GM21717 (cell line): ENCODE results near the gene PLAAT3.
"Not testable (repeated sequence)": the region's sequence is repeated elsewhere in the genome, so short reads cannot be mapped to it uniquely, and the experiment has no call there.

Experiments used
- ATAC-seq: cut with Tn5 transposase; IDR thresholded peaks from one replicate; pipeline ENCODE4 v1.9.1; 2021; ENCODE audit warnings: mild to moderate bottlenecking, moderate library complexity; ENCODE audit not compliant: unreplicated experiment

PLAAT3 gene

DNA sequence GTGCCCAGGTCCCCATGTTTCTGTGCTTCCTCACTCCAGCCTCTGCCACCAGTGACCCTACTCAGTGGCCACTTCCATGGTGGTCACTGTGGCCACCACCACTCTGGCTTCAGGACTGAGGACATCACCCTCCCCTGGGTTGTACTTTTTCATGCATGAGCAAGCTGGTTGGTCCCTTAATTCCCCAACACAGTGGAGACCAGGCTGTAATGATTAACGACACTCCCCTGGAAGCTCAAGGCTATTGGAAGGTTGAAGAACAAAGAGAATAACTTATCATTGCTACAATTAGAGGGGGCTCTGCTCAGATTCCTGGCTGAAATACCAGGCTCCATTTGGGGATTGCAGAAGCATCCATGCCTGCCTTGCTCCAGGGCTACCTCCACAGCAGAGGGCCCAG, 67.2 kb downstream of the PLAAT3 start:
- ATAC-seq: no peak

DNA sequence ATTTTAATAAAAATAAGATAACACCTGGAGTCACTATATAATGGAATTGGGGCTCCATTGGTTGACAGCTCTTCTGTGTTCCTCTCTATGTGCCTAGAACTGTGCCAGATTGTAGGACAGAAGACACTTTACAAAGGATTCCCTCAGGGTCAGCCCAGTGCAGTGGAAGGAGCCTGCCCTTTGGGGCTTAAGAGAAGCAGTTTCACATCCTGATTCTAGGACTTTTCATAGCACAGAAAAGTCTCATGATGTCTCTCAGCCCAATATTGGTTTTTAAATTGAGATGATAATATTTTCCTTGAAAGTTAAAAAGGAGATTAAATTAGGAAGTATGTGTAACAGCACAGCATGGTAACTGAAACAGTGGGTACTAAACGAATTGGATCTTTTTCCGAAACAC, 70.5 kb downstream of the PLAAT3 start:
- ATAC-seq: no peak

DNA sequence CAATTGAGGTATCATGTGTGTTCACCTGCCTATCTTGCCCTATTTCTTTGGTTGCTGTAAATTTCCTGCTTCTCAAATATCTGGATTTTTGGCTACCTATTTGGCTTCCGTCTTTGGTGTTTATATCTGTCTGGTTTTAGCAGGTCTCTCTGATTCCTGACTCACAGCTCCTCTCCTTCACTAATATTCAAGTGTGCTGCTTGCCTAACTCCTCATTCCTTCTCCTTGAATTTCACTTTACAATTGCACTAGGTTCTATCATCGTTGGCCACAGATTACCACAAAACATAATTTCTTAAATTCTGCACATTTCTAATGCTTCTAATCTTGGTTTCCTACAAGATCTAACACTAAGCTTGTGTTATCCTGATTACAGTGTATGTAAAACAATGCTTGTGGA, 71.7 kb downstream of the PLAAT3 start:
- ATAC-seq: not testable (repeated sequence)

DNA sequence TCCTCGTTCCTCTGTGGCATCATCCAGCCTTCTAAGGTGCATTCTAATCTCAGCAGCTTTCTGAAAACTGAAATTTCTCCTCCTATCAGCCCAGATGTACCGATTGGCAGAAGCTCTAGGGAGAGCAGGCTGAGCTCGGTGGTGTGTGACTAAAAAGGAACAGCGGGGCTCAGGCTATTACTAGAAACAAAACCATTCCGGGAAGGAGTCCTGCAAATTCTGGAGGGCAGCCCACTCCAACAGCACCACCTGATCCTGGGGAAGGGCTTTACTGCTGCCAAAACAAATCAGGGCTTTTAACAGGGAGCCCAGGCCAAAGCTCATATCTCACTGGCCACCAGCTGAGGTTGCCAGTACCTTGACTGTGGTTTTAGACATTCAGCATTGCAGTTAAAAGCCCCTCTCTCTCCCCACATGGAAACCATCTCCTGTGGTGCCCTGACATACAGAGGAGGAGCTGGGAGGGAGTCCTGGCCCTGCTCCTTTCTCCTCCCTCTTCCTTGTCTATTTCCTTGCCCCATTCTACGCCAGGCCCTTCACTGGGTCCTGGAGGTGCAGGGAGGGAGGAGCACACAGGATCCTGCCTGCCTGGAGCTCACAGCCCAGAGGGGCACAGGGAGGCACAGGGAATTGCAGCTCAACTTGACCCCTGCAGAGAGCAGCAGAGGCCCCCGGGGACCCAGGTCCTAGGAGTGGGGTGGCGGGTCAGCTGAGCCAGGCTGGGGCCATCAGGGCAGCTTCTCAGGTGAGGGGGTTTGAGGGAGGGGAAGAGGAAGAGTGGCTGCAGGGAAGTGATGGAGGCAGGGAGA, 76.7 kb downstream of the PLAAT3 start:
- ATAC-seq: no peak

DNA sequence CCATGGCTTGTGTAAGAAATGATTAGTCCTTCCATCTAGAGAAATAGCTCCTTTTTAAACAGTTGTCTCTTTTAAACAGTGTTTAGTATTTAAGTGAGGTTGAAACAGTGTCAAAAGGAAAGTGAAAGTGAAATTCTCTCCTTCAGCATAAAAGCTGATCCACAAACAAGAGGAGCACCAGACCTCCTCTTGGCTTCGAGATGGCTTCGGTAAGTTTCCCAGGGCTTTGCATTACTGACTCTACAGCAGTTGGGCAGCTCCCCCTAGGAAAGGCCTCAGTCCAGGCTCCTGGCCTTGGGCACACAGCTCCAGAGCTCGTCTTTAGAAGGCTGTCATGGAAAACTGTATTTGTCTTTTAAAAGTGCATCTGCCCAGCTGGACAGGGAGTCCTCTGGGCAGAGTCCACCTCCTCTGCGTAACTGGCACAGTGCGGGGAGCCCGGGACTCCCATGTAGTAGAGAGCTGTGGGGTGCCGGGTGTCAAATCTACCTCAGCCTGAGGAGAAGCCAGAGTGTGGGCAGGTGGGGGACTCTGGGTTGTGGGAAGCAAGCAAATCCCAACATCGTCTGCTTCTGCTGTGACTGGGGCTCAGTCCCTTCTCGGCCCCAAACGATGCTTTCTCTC, 77.5 kb downstream of the PLAAT3 start, which contains the start of gene PLAAT4:
TSS of gene PLAAT4 (plus strand) at position 140 of the 624 bp plus-strand sequence. CDS start at position 201, 61 bp downstream.
- ATAC-seq: no peak

DNA sequence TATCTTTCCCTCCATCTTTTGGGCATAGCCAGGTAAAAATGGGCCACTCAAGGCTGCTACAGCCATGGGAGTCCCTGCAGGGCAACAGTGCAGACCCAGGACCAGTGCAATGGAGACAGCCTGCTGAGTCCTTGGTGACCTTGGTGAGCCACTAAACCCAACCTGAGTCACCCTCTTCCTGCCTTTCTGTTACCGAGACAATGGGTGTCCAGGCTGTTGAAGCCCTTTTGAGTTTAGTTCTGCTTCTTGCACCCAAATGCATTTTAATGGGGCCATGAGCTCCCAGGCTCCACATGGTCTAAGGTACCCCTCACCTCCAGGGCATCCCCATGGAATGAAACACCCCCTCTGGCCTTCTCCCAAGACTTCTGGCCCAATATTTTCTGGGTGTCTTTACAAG, 78.5 kb downstream of the PLAAT3 start:
- no peak for ATAC-seq

DNA sequence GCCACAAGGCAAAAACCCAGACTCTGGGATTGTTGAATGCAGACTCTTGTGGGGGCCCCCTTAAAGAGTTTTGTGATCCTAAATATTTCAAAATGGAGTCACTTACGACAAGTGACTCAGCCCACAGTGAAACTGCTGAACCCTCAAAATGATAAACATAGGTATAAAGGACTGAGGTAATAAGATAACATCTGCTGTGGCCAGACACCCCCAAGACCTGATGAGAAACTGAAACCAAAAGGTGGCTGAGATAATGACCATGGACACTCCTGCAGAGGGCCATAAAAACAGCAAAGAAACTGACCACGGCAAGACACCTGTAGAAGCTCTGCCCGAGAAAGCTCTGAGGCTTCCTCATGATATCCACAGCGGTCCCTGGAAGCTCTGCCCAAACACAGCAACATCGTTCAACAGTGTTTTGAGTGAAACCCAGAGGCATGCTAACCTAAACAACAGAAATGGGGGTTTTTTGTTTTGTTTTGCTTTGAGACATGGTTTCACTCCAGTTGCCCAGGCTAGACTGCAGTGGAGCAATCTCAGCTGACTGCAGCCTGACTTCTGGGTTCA, 79.3 kb downstream of the PLAAT3 start:
- peak; percentile 42 for ATAC-seq

DNA sequence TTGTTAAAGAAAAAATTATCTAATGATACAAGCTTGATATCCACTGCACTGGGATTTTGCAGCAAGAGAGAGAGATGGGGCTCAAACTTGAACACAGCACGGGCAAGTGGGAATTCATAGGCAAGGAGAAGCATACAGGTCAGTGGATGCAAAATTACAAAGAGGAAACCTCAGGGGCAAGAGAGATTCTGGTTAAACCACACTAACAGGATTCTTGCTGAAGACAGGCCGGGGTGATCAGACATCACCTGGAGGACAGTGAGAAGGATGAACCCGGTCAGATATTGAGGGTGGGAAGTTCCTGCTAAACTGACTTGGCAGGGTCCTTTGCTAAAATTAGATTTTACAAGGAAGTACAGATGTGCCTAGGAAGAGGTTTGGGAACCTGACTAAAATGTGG, 80.2 kb downstream of the PLAAT3 start:
- no peak for ATAC-seq

DNA sequence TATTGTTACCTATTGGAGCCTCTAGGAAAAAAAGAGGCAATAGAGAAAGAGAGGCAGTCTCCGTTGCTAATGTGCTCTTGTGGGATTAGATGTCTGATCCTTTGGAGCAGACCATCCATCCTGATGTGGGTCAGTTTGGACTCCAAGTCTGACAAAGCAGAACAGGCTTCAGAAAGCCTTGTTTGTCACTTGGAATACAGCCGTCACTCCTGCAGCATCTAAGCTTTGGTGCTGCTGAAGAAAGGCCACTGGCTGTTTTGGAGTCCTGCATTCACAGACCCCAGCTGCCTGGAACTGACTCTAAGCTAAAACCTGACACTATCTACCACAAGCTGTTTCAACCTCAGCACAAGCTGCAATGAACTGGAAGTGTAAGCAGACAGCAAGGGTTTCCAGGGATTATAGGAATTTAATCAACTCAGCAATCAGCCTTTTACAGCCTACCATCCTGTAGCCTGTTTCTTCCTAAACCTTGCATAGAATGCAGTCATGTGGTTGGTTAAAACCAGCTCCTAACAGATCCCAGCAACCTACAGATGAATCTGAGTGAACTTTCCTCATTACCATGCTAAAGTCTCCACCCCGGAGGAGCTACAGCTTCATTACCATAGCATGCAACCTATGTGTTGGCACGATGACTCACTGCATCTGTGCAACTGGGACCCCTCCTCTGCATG, 81.3 kb downstream of the PLAAT3 start:
- no peak for ATAC-seq

DNA sequence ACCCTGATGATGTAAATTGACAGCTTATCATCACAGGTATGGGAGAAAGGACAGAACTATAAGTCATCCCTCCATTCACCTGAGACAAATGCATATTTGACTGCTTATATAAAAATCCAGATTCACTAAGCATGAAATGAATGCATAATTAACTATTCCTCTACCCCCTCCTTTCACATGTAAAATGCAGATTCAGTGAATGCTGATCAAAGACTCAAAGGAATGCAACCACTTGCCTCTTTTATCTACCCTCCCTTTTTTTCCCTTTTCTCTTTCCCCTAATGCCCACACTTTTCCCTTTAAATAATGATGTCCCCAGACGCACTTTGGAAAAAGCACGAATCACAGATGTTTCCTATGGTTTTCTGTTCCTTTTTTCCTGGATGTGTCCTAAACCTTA, 82.1 kb downstream of the PLAAT3 start:
- ATAC-seq: no peak

DNA sequence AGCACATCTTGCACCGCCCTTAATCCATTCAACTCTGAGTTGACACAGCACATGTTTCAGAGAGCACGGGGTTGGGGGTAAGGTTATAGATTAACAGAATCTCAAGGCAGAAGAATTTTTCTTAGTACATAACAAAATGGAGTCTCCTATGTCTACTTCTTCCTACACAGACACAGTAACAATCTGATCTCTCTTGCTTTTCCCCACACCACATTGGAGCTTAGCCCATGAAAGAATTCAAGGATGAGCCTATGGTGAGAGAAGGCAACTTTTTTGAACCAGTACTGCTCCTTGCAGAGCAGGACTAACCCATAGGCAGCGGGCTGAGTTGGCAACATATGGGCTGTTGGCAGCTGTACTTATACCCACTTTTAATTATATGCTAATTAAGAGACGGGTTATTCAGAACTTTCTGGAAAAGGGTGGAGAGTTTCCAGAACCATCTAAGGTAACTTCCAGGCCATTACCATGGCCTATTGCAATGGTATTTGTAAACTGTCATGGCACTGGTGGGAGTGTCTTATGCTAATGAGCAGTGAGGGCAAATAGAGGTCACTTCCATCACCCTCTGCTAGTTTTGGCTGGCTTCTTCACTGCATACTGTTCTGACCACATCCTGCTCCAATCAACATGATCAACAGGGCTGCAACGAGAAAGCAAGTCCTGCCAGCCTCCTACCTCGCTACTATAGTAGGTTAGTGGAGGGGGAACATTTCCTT, 83.0 kb downstream of the PLAAT3 start:
- ATAC-seq: not testable (repeated sequence)

DNA sequence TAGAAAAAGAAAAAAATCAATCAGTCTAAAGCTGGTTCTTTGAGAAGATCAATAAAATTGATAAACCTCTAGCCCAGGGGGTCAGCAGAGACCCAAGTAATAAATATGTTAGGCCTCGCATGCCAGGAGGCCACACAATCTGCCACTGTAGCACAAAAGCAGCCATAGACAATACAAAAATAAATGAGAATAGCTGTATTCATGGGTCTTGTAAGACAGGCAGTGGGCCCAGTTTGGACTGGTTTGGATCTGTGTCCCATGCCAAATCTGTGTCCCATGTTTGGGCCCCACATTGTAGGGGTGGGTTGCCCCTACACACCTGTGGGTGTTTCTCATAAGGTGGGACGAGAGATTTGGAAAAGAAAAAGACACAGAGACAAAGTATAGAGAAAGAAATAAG, 84.2 kb downstream of the PLAAT3 start:
- no peak for ATAC-seq

DNA sequence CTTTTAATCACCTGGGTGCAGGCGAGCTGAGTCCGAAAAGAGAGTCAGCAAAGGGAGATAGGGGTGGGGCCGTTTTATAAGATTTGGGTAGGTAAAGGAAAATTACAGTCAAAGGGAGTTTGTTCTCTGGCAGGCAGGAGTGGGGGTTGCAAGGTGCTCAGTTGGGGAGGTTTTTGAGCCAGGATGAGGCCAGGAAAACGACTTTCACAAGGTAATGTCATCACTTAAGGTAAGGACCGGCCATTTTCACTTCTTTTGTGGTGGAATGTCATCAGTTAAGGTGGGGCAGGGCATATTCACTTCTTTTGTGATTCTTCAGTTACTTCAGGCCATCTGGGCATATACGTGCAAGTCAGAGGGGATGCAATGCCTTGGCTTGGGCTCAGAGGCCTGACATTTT, 84.9 kb downstream of the PLAAT3 start:
- not testable (repeated sequence) for ATAC-seq

DNA sequence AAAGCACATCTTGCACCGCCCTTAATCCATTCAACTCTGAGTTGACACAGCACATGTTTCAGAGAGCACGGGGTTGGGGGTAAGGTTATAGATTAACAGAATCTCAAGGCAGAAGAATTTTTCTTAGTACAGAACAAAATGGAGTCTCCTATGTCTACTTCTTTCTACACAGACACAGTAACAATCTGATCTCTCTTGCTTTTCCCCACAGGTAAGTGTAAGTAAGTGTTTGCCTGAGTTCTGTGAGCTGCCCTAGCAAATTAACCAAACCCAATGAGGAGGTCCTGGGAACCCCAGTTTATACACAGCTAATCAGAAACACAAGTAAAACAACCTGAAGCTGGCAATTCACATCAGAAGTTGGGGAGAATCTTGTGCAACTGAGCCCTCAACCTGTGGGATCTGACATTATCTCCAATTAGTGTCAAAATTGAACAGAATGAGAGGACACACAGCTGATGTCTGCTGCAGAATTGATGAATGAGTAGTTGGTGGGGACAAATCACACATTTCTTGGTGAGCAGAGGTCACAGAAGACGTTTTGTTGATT, 85.4 kb downstream of the PLAAT3 start:
- not testable (repeated sequence) for ATAC-seq

DNA sequence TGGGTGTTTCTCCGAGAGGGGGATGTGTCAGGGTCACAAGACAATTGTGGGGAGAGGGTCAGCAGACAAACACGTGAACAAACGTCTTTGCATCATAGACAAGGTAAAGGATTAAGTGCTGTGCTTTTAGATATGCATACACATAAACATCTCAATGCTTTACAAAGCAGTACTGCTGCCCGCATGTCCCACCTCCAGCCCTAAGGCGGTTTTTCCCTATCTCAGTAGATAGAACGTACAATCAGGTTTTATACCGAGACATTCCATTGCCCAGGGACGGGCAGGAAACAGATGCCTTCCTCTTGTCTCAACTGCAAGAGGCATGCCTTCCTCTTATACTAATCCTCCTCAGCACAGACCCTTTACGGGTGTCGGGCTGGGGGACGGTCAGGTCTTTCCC, 86.1 kb downstream of the PLAAT3 start:
- ATAC-seq: not testable (repeated sequence)

DNA sequence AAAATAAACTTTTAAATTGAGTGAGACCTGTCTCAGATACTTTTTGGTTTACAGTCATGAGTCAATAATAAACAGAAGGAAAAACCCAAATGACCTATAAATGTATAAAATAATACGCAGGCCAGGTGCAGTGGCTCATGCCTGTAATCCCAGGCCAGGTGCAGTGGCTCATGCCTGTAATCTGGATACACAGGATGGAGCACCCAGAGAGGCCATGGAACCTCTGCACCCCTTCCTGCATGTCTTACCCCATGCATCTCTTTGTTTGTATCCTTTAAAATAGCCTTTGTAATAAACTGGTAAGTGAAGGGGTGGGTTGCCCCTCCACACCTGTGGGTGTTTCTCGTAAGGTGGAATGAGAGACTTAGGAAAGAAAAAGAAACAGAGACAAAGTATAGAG, 86.6 kb downstream of the PLAAT3 start:
- ATAC-seq: no peak
